Stimulated activated CD4-positive, alpha-beta T cell treated with anti-CD3 and anti-CD28 coated beads, Interleukin-4, amount 100 ng/mL, for 1 hour (primary cell): Measurements from ENCODE around the gene DHX9.

Experiments
- DNase-seq: peaks from one replicate; pipeline ENCODE4 v3.0.0-alpha.2; 2020

Gene DHX9

DNA sequence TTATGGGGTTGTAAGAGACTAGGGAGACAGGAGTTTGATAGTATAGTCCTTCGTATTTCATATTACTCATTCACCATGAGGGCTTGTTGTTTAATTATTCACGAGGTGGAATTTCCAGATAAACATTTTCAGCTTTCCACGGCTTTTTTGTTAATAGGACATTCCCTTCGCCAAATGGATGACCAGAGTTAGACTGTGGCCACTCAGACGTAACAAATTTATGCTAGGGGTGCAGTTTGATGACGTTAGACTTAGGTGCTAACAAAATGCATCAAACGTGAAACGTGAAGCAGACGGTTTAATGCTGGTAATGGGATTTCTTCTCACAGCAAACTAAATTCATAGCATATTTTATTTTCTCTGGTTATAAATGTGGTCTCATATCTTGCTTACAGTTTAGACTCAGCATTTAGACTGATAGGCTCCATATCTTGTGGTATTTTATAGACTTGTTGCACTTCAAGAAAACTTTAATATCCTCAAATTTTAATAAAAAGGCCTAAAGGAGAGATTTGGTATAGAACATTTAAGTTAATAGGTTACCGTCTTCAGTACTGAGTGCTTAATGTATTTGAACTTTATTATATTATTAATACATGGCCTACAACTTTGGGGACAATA lies 2.3 kb downstream of the DHX9 start:
- DNase-seq = no peak

DNA sequence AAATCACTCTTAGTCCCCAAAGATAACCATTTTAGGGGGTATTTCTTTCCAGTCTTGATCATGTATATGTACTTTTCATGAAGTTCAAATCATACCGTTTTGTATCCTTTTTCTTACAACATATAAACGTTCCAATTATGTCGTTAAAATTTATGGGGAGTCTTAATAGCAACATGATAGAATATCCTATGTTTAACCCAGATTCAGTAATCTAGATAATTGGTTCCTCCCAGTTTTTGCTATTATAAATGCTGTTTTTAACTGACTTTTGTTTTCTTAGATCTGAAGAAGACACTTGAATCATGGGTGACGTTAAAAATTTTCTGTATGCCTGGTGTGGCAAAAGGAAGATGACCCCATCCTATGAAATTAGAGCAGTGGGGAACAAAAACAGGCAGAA lies 3.1 kb downstream of the DHX9 start:
- DNase-seq = no peak

DNA sequence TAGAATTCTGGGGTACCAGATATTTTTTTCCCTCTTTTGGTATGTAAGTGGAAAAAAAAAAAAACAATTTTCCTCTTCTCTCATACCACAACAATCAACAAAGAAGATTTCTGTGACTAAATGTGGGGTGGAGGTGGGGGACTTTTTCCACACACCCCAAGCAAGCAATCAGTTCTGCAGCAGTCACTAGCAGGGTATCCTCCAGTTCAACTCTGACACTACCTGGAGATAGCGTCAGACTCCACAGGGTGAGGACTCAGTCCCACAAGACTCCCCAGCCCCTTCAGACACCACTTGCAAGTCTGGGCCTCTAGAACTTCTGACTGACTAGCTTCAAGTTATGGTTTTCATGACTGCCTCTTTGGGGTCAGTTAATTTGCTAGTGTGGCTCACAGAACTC lies 6.2 kb downstream of the DHX9 start:
- DNase-seq = no peak

DNA sequence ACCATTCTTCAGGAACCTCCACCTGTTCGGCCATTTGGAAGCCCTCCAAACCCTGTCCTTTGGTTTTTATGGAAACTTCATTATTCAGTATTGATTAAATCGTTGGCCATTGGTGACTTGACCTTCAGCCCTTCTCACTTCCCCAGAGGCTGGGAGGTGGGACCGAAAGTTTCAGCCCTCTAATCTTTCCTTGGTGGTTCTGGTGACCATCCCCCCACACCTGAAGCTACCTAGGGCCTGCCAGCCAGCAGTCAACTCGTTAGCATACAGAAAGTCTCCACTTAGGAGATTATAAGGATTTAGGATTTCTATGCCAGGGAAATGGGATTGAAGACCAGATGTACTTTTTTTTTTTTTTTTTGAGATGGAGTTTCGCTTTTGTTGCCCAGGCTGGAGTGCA lies 6.7 kb downstream of the DHX9 start:
- DNase-seq = no peak

DNA sequence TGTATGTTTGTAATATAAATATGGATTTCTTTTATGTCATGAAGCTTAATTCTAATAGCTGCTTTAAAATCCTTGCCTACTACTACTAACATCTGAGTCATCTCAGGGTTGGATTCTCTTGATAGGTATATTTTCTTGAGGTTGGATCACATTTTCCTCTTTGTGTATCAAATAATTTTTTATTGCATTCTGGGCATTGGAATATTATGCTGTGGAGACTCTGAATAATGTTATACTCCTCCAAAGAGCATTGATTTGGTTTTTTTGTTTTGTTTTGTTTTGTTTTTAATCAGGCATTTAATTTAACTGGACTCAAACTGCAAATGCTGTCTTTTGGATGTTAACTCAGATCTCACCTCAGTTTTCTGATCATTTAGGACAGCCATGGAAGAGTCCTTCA lies 8.0 kb downstream of the DHX9 start:
- no peak for DNase-seq

DNA sequence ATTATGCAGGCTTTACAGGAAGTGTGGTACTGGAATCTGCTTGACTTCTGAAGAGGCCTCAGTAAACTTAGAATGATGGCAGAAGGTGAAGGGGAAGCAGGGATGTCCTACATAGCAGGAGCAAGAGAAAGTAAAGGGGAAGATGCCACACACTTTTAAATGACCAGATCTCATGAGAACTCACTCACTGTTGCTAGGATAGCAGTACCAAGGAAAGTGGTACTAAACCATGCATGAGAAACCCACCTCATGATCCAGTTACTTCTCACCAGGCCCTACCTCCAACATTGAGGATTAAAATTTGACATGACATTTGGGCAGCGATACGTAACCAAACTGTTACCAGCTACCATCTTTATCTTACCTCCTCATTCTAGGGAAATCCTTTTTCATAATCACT lies 9.6 kb downstream of the DHX9 start:
- DNase-seq = no peak

DNA sequence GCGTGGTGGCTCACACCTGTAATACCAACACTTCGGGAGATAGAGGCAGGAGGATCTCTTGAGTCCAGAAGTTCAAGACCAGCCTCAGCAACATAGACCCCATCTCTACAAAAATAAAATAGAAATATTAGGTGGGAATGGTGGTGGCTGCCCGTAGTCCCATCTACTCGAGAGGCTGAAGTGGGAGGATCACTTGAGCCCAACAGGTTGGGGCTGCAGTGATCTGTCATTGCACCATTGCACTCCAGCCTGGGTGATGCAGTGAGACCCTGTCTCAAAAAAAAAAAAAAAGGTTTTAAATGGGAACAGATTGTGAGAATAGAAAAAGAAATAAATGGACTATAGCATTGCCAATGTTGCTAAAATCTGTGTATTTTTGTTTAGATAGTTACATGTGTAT lies 11.2 kb downstream of the DHX9 start:
- no peak for DNase-seq

DNA sequence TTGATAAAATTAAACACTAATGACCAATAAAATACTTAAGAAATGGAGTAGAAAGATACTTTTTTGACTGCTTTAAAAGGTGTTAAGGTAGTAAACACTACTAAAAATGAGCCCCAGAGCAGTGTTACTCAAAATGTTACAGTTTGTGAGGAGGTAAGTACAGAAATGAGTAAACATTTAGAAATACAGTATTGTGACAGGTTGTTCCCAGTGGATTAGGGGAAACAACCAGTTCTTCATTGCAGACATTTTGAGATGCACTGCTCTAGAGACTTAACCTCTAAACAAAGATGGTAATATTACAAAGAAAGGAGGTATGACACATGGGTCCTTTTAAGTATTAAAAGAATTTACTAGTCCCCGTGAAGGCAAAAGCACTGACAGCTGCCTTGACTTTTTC lies 12.7 kb downstream of the DHX9 start:
- DNase-seq = no peak

DNA sequence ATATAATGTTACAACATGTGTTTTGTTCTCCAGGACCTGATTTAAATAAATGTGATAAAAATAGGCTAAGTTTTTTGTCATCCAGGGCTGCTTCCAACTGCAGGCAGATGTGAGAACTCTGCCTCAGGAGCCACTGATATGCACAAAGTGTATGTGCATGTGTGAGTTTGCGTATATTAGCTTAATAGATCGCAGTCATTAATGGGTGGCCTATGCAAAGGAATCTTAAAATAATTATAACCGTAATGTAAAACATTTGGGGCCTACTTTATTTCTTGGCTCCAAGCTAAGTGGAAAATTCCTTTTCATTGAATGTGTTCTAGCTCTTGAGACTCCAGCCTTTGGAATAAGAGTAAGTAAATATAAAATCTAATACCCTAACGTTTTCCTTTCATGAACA lies 16.8 kb downstream of the DHX9 start:
- no peak for DNase-seq

DNA sequence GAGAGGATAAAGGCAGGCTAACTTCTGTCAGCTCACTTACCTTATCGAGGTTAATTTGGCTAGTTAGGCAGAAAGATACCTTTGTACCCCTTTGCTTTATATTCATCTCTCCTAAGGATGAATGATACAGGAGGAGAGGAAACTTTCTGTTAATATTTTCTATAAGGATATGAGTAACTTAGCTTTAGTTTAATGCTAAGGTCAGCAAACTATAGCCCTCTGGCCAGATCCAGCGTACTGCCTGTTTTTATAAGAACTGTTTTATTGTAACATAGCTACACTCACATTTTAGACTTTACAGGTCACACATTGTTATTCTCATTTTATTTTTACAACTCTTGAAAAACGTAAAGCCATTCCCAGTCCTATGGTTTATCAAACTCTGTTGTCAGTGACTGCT lies 18.1 kb downstream of the DHX9 start:
- DNase-seq = no peak

DNA sequence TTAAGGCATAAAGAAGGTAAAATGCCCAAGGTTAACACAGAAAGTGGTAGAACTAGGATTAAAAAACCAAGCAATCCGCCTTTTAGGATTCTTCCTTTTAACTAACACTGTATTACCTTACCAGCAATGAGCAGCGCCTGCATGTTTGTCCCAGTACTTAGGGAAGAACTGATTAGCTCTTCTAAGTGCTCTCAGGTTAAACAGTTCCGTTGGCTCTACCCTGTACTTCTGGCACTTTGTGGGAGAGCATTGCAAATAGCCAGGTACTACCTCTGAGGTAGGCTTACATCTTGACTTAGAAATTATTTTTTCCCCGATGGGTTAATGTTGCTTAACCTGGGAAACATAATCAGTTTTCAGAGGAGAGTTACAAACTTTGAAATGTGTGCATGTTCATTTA lies 21.5 kb downstream of the DHX9 start:
- DNase-seq = no peak

DNA sequence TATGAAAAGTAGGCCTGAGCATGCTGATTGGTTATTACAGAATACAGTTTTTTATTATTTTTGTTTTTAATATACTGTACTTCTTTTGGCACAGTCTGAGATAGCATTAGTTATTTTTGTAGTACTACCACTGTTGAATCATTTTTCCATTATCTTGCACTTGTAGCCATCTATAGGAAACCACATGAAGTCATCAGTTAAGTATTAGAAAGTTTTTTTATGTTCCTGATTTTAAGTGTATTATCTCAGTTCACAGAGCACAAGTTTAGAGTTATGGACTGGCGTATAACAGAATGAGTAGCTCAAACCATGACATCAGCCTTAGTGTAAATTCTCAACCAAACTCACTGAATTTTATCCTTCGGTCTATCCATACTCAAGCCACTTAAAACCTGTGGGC lies 22.8 kb downstream of the DHX9 start:
- DNase-seq = no peak

DNA sequence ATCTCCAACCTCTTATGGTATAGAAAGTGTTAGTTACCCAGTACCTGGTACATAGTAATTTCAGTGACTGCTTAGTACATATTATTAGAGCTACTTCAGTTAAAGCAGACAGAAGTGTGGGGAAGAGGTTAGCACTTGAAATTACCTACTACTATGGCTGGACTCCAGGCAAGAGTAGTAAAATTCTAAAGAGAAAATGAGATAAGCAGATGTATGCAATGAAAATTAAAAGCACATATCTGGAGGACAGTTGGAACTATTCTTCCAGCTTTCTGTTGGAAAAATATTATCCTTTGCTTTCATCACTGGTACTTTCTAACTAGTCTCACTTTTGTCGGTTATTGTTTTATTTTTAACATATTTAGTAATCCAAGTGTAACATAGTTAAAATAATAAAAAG lies 23.7 kb downstream of the DHX9 start:
- no peak for DNase-seq

DNA sequence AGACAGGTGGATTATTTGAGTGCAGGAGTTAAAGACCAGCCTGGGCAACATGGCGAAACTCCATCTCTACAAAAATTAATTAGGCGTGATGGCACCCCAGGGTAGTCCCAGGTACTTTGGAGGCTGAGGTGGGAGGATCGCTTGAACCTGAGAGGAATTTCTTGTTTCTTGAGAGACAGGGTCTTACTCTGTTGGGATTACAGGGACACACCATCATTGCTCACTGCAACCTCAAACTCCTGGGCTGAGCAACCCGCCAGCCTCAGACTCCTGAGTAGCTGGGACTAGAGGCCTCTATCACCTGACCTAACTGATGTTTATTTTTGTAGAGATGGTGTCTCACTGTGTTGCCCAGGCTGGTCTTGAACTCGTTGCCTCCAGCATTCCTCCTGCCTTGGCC lies 24.8 kb downstream of the DHX9 start:
- DNase-seq = no peak

DNA sequence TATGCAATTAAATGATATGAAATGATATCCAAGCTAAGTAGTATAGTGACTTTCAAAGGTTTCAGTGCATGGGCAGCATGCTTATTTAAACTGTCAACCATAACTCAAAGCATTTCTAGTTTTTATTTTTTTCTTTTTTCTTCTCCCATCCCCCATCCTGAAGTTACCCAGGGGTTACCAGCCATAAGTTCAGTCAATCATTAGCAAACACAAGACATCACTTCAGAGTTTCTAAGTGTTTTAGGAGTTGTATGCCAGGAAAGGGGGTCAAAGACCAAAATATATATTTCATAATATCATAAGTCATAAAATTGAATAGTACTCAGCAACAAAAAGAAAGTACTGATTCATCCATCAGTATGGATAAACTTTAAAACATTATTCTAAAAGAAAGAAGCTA lies 28.7 kb downstream of the DHX9 start:
- DNase-seq = no peak

DNA sequence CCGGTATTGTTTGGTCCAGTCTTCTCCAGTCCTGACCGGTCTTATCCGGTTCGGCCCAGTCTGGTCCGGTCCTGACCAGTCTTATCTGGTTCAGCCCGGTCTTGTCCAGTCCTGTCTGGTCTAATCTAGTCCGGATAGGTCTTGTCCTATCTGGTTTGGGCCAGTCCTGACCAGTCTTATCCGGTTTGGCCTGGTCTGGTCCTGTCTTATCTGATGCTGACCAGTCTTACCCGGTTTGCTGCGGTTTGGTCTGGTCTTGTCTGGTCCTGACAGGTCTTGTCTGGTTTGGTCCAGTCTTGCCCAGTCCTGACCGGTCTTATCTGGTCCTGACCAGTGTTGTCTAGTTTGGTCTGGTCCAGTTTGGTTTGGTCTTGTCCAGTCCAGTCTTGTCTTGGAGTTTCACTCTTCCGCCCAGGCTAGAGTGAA lies 30.1 kb downstream of the DHX9 start:
- DNase-seq = no peak

DNA sequence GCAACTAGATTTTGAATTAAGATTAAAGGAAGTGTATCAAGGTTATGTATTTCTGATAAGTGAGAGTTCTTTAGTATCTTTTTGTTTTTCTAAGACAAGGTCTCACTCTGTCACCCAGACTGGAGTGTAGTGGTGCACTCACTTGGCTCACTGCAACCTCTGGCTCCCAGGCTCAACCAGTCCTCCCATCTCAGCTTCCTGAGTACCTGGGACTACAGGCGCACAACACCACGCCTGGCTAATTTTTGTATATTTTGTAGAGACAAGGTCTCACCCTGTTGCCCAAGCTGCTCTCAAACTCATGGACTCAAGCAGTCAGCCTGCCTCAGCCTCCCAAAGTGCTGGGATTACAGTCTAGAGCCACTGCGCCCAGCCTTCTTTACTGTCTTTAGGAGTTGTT lies 33.7 kb downstream of the DHX9 start:
- DNase-seq = no peak

DNA sequence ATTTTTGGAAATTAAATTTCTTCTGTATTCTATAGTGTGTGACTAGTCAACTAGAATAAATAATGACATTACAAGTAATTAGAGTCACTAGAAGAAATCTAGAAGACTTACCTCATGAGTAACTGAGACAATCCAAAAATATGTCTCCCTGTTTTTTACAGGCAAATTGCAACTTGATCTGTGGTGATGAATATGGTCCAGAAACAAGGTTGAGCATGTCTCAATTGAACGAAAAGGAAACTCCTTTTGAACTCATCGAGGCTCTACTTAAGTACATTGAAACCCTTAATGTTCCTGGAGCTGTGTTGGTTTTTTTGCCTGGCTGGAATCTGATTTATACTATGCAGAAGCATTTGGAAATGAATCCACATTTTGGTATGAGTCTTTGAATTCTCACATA lies 36.7 kb downstream of the DHX9 start:
- no peak for DNase-seq

DNA sequence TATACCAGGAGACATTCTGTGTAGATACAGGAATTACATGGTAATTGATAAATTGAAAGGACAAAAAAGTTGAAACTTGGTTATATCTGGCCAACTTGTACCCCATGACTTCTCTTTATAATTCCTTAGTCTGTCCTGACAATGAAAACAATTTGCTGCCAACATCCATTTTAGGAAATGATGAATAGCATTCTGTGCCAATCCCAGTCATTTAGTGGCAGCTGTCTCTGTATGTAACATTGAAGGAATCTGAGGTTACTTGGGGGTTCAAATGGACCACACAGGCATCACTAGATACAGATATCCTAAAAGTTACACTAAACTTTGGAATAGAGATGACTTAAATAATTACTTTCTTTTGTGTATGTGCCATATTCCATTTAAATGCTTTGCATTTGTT lies 38.2 kb downstream of the DHX9 start:
- no peak for DNase-seq

DNA sequence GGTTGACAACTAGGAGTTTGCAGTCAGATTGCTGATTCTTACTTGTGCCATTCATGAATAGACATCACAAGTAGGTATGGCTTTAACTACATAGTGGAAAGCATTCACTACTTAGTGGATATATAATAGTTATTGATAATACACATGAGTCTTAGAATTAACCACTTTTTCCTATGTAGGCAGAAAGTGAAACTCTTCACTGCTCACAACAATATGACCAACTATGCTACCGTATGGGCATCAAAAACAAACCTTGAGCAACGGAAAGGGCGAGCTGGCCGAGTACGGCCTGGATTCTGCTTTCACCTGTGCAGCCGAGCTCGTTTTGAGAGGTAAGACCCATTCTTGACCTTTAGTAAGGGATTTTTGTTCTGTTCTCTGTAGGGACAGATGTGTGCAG lies 38.7 kb downstream of the DHX9 start:
- DNase-seq = no peak

DNA sequence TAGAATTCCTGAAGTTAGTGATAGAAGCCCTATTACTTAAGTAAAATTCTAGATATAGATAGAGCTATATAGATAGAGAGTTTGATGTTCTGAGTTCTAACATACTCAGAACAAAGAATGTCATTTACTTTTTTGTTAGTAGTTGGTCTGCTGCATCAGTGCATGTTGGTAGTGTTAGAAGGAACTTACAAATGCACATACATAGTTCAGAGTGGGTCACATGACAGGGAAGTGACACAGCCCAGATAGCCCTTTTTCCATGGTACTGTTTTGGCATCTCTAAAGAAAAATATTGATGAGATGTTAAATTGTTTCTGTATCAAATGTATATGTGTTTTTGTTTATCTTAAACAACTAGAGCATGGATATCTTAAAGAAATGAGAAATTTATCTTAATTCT lies 45.7 kb downstream of the DHX9 start:
- DNase-seq = no peak

DNA sequence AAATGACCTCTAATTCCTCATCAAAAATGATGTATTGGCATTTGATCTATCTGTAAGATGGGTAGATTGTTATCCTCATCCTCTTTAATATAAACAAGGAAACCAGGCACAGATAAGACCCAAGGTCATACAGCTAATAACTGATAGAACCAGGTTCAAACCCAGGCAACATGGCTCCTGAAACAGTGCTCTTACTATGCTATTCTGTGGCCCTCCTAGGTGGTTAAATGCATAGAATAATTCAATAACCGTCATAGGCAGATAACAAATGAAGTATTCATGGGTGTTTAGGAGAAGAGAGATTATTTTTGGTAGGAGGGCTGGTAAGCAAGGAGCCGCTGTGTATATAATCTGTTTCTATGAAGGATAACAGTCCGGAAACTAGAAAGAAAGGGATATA lies 46.4 kb downstream of the DHX9 start:
- no peak for DNase-seq

DNA sequence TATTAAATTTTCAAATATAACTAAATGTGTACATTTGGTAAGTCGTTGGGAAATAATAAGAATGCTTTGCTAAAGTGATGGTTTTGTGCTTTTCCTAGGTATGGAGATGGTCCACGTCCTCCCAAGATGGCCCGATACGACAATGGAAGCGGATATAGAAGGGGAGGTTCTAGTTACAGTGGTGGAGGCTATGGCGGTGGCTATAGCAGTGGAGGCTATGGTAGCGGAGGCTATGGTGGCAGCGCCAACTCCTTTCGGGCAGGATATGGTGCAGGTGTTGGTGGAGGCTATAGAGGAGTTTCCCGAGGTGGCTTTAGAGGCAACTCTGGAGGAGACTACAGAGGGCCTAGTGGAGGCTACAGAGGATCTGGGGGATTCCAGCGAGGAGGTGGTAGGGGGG lies 47.8 kb downstream of the DHX9 start:
- DNase-seq = no peak

DNA sequence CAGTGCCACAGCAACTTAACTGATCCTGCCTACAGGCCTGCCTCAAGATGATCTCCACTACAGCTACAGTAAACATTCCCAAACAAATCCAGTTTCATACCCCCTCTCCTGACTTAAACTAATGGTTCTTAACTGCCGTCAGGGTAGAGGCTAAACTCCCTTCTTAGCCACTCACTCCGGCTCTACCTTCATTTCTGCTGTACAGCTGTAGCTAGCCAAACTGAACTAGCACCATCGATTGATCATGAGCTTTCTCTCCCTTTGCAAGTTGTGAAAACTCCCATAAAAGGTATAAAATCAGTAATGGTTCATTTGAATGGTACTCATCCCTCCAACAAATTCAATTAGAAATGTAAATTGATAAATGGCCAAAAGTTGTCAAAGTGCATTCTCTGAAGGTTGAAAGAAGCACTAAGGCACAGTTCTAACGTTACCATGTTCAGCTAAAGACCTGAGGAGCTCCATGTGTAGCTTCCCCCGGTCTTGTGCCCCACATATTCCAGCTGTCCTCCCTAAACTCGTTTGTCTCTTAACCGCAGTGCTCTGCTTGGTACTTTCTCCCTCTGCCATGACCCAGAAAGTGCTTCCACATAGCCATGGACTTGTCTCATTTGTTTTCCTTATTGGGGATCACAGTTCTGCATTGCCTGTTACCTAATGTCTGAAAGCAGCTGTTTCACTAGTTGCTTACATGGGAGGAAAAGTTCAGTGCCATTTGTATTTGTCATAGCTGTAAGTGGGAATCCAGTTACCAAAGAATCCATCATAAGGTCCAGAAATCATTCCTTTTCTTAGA lies 49.8 kb downstream of the DHX9 start:
- DNase-seq = no peak

DNA sequence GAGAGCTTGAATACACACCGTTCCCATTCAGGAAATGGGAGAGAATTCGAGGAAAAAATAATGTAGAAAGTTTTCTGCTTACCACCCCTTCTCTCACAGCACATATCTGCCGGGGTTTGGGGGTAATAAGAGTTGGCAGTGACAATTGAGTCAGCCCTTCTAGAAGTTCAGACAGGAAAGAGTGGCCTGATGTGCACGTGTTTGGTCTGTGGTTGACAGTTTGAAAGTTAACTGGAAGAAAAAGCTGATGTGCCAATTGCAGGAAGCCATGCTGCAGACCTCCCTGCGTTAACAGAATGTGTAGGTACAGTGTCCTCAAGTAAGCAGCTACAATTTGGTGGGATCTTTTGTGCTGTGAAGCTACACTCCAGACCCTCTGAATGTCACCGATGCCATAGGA lies 50.9 kb downstream of the DHX9 start:
- DNase-seq = no peak
